ENCODE results near the gene GSC2. TPM values are rescaled to one million over a fixed set of nuclear protein-coding genes. Genes with fewer than 3 reads are reported as not detected.
A peak's percentile ranks its signal among the peaks of the same experiment; 100 is the strongest.

Gene GSC2
- total RNA-seq, 1 donor from 2014 or later = not detected

DNA sequence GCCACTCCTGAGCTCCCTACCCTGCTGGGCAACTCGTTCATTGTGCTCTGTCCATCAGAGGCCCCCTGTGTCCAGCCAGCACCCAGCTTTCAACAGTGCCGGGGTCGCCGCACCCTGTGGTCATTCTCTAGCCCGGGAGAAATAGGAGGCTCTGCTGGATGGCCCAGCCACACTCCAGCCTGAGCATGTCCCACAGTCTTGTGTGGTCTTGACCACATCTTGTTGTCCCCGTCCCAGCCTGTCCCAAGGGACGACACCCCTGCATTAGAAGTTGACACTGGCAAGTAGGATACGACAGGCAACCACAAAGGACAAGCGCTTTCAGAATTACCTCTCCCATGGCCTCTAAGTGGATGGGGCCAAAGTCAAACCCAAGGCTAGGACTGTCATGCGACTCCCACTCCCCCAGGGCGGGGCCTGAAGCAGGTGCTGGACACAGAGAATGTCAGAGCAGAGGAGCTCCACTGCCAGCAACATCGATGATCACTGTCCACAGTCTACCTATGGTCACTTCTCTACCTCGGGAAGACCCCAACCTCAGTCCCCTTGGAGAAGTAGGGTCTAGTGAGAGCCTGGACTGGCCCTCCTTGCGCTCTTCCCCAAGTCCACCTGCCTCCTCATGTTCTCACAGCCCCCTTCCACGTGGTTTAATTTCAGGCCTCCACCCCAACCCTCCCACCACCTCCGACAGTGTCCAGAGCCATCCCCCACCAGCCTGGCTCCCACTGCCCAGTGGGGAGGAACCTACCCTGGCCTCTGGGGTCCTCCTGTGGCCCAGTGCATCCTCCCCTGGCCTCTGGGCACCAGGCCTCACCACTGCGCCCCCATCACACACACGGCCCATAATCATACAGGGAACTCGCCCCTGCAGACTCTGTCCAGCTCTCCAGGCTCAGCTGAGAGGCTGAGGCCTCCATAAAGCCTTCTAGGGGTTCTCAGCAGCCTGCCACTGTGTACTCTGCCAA lies 23.5 kb downstream of the GSC2 start:
- Mint-ChIP-seq H3K27me3 (ENCODE audit: low read depth) (no peaks in the 10 kb centered on the region), H3K4me3 (ENCODE audit: unreplicated experiment) (no peak overlapping the region), H3K27ac (ENCODE audit: unreplicated experiment) (no peak overlapping the region), H3K9me3 (ENCODE audit: low read depth) (no peaks in the 10 kb centered on the region), H3K4me1 (ENCODE audit: low read depth) (peaks cover 9% of the 10 kb centered on the region), H3K36me3 (ENCODE audit: low read depth) (peaks cover 1% of the 10 kb centered on the region)
- TF ChIP-seq, protein P1, sequence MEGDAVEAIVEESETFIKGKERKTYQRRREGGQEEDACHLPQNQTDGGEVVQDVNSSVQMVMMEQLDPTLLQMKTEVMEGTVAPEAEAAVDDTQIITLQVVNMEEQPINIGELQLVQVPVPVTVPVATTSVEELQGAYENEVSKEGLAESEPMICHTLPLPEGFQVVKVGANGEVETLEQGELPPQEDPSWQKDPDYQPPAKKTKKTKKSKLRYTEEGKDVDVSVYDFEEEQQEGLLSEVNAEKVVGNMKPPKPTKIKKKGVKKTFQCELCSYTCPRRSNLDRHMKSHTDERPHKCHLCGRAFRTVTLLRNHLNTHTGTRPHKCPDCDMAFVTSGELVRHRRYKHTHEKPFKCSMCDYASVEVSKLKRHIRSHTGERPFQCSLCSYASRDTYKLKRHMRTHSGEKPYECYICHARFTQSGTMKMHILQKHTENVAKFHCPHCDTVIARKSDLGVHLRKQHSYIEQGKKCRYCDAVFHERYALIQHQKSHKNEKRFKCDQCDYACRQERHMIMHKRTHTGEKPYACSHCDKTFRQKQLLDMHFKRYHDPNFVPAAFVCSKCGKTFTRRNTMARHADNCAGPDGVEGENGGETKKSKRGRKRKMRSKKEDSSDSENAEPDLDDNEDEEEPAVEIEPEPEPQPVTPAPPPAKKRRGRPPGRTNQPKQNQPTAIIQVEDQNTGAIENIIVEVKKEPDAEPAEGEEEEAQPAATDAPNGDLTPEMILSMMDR (IDR thresholded peaks at IDR 0.05) = no peak
- no peak for DNase-seq (ENCODE audit: low spot score)

DNA sequence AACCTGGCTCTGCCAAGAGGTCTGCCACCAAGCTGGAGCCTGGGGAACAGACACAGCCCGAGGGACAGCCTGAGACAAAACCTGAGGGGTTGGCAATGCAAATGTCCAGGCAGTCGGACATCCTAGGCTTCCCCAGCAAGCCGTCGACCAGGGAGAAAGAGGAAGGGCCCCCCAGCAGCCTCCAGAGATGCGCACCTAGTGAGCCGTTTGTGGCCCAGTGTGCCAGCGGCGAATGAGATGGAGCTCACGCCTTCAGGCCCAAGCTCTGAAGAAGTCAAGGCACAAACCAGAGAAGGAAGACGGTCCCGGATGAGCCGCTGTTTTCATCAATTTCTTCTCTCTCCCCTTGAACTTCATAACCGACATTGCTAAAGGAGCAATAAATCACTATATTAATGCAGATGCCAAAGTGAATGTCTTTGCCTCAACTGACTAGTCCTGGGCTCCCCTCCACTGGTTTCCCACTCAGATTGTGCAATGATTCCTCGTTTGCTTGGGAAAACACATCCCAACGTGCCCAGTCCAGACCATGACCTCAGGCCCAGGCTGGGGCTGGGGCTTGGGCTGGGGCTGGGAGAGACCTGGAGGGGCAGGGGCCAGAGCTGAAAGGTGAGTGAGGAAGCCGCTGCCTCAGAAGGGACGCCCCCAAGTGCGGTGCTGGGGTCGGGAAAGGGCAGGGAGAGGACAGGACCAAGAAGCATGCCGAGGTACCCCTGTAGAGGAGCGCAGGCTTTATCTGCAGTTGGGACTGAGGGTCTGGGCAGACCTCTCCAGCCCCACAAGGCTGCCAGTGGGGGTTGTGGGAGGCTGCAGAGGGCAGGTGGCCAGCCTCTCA lies 24.4 kb downstream of the GSC2 start:
- Mint-ChIP-seq H3K36me3 (ENCODE audit: low read depth) (no peaks in the 10 kb centered on the region), H3K4me3 (ENCODE audit: unreplicated experiment) (no peak overlapping the region), H3K4me1 (ENCODE audit: low read depth) (peaks cover 18% of the 10 kb centered on the region), H3K9me3 (ENCODE audit: low read depth) (no peaks in the 10 kb centered on the region), H3K27me3 (ENCODE audit: low read depth) (no peaks in the 10 kb centered on the region), H3K27ac (ENCODE audit: unreplicated experiment) (no peak overlapping the region)
- TF ChIP-seq, protein P1 (IDR thresholded peaks at IDR 0.05) = no peak
- DNase-seq (ENCODE audit: low spot score) = peak; percentile 89

DNA sequence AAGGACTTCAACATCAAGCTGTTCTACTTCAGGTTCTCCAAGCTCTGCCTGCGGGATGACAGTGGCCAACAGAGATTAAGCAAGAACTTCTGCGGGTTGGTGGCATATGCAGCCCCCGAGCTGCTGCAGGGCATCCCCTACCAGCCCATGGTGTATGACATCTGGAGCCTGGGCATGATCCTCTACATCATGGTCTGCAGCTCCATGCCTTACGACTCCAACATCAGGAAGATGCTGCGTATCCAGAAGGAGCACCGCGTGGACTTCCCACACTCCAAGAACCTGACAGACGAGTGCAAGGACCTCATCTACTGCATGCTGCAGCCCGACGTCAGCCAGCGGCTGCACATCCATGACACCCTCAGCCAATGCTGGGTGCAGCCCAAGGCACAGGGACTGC lies 25.1 kb downstream of the GSC2 start:
- H3K4me3 Mint-ChIP-seq (ENCODE audit: unreplicated experiment) = no peak overlapping the region
- H3K27me3 Mint-ChIP-seq (ENCODE audit: low read depth) = no peaks in the 10 kb centered on the region
- no peak for DNase-seq (ENCODE audit: low spot score)
- peaks cover 24% of the 10 kb centered on the region for H3K4me1 Mint-ChIP-seq (ENCODE audit: low read depth)
- no peaks in the 10 kb centered on the region for H3K9me3 Mint-ChIP-seq (ENCODE audit: low read depth)
- no peak overlapping the region for H3K27ac Mint-ChIP-seq (ENCODE audit: unreplicated experiment)
- no peaks in the 10 kb centered on the region for H3K36me3 Mint-ChIP-seq (ENCODE audit: low read depth)
- TF ChIP-seq, protein P1 (IDR thresholded peaks at IDR 0.05) = no peak

DNA sequence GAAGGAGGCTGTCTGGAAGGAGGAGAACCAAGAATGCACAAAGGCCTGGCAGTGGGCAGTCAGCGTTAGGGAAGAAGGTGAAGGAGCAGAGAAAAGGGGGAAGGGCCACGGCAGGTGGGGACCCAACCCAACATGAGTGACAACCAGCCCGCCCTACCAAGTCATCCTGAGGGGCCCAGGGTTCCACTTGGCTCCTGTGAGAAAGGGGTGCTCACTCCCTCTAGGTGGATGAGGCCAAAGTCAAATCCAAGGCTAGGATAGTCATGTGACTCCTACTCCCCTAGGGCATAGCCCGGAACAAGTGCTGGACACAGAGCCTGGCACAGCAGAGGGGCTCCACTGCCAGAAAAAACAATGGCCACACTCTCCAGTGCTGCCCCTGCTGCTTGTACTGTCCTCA lies 25.7 kb downstream of the GSC2 start:
- no peak overlapping the region for H3K27ac Mint-ChIP-seq (ENCODE audit: unreplicated experiment)
- H3K9me3 Mint-ChIP-seq (ENCODE audit: low read depth) = no peaks in the 10 kb centered on the region
- no peak overlapping the region for H3K4me3 Mint-ChIP-seq (ENCODE audit: unreplicated experiment)
- no peaks in the 10 kb centered on the region for H3K36me3 Mint-ChIP-seq (ENCODE audit: low read depth)
- no peaks in the 10 kb centered on the region for H3K27me3 Mint-ChIP-seq (ENCODE audit: low read depth)
- peaks cover 29% of the 10 kb centered on the region for H3K4me1 Mint-ChIP-seq (ENCODE audit: low read depth)
- DNase-seq (ENCODE audit: low spot score) = no peak
- TF ChIP-seq, protein P1 (IDR thresholded peaks at IDR 0.05) = no peak

DNA sequence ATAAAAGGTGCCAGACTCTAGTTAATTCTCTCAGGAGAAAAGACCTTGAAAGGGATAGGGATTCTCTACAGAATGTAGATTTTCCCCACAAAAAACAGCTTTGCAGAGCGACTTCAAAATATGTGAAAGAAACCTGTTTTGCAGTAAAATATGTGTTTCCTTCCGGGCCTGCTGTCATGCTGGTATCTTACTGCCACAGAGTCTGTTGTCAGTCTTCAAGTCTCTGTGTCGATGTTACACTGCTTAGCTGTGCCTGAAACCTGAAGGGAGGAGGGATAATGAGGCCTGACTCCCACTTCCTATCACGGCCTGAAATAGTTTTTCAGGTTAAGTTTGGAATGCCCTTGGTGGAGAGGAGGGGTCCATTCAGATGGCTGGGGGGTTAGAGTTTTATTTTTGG lies 26.2 kb downstream of the GSC2 start:
- DNase-seq (ENCODE audit: low spot score) = no peak
- Mint-ChIP-seq H3K27me3 (ENCODE audit: low read depth) (no peaks in the 10 kb centered on the region), H3K9me3 (ENCODE audit: low read depth) (no peaks in the 10 kb centered on the region), H3K36me3 (ENCODE audit: low read depth) (no peaks in the 10 kb centered on the region), H3K4me1 (ENCODE audit: low read depth) (peaks cover 29% of the 10 kb centered on the region), H3K4me3 (ENCODE audit: unreplicated experiment) (no peak overlapping the region), H3K27ac (ENCODE audit: unreplicated experiment) (no peak overlapping the region)
- TF ChIP-seq, protein P1 (IDR thresholded peaks at IDR 0.05) = no peak
